ENCODE data around the gene SPCS3. TPM values are rescaled to one million over a fixed set of nuclear protein-coding genes. Genes with fewer than 3 reads are reported as not detected.
"Not testable (repeated sequence)": the region's sequence is repeated elsewhere in the genome, so short reads cannot be mapped to it uniquely, and the experiment has no call there.

SPCS3 gene
- total RNA-seq = 108 TPM

GRCh38 chr4:176319704-176320339 is at the start of gene SPCS3:
Gene SPCS3, plus strand, starts transcription at chr4:176319966. Its CDS starts 111 bp downstream, at chr4:176320077.
- DNase-seq (ENCODE audit: low spot score) (peak; percentile 98), ATAC-seq (peak; percentile 95)

GRCh38 chr4:176270669-176271068 is 49.1 kb upstream of the SPCS3 start:
- no peak for ATAC-seq

DNA sequence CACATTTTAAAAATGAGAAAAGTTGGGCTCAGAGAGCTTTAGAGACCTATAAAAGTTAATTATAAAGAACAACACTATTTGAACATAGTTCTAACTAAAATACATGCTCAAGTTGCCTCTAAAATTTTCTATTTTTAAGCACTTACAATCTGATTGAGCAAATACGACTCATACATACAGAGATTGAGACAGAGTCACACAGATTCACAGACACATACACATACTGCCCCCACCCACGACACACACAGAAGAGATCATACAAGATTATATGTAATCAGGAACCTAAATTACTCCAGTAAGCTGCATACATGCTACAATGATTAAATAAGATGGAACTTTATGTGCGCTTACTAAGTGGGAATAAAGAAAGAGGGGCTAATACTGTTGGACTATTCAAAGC is 48.0 kb upstream of the SPCS3 start:
- DNase-seq (ENCODE audit: low spot score) (no peak), ATAC-seq (no peak)

More at GRCh38 chr4:176270669-176271068, 49.1 kb upstream of the SPCS3 start:
- no peak for DNase-seq (ENCODE audit: low spot score)

DNA sequence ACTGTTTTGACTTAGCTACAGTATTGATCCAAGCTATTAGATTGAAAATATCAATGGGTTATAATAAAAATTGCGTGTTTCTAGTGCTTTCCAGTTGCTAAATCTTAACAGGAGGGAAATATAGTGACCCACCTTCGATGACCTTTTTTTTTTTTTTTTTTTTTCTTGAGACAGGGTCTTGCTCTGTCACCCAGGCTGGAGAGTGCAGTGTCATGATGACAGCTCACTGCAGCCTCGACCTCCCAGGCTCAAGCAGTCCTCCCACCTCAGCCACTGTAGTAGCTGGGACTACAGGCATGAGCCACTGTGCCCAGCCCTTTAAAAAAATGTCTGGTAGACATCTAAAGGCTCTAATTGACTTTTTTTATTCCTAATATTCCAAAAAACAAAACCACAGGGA is 47.0 kb upstream of the SPCS3 start:
- DNase-seq (ENCODE audit: low spot score) (no peak), ATAC-seq (no peak)

DNA sequence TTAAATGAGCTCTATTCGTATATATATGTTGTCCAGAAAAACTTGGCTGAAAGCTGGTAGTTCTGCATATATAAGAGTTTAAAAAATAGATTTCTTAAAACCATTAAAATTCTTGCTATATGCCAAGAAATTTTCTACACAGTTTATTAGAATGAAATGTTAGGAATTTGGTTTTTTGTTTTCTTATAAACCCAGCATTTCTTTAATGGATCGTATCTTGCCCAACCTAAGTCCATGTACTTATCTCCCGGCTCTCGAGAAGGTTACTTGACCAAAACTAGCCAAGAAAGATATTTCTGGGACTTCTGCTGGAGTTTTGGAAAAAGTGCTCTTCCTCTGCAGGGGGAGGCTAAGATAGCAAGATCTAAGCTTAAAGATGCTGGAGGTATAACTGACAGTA is 46.0 kb upstream of the SPCS3 start:
- no peak for ATAC-seq
- no peak for DNase-seq (ENCODE audit: low spot score)

DNA sequence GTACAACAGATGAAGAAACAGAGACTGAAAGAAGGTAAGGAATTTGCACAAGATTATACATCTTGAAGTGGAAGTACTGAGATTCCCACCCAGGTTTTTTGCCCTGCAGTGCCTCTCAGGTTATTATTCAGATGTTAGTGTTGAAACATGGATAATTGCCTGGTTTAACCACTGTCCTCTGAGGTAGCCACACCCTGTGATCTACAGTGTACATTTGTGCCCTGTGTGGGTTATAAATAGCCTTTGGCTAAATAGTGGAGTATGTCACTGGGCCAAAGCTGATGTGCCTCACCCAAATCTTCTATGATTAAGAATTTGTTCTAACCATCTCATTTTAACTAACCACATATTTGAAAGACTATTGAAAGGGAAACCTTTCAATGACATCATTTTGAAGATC is 45.3 kb upstream of the SPCS3 start:
- ATAC-seq = no peak
- DNase-seq (ENCODE audit: low spot score) = no peak

GRCh38 chr4:176276710-176277109 is 43.1 kb upstream of the SPCS3 start:
- ATAC-seq = no peak
- no peak for DNase-seq (ENCODE audit: low spot score)

- ATAC-seq (peak; percentile 99), DNase-seq (ENCODE audit: low spot score) (peak; percentile 49)
Measured at GRCh38 chr4:176277162-176277904, 42.4 kb upstream of the SPCS3 start.

DNA sequence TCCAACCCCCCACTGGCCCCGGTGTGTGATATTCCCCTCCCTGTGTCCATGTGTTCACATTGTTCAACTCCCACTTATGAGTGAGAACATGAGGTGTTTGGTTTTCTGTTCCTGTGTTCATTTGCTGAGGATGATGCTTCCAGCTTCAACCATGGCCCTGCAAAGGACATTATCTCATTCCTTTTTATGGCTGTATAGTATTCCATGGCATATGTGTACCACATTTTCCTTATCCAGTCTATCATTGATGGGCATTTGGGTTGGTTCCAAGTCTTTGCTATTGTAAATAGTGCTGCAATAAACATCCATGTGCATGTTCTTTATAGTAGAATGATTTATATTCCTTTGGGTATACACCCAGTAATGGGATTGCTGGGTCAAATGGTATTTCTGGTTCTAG is 40.2 kb upstream of the SPCS3 start:
- not testable (repeated sequence) for ATAC-seq; DNase-seq (ENCODE audit: low spot score)

DNA sequence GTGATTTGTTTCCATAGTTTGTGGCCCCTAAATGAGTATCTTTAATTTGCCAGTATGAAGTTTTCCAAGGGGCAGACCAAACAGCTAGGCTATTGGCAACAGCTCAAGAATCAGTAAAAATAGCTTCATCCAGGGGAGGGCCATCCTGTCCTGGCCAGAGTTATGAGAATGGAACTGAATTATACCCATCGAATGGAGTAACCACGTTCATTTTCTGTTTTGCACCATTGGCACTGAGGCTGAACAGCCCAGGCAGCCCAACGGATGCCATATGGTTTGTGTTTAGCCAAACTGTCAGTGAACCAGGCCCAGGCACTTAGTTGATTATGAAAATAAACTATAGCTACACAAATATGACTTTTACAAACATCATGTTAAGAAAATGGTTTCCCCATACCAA is 33.0 kb upstream of the SPCS3 start:
- DNase-seq (ENCODE audit: low spot score) (no peak), ATAC-seq (no peak)

DNA sequence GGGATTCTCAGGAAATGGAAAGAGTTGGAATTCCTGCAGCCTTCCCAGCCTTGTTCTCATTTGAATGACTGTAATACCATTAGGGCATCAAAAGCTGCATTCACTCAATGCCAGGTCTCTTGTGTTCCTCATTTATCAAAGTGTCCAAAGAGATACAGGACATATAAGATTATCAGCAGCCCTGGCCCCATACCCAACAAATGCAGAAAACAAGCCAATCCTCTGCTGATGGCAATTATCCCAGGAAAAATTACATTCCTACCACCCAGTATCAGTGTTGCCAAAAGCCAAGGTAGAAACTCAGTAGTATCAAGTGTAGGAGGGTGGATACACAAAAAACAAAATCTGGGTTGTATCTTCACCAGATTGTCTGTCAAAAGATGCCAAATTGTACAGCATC is 32.2 kb upstream of the SPCS3 start:
- DNase-seq (ENCODE audit: low spot score) (no peak), ATAC-seq (no peak)

GRCh38 chr4:176288020-176288419 is 31.7 kb upstream of the SPCS3 start:
- no peak for ATAC-seq

DNA sequence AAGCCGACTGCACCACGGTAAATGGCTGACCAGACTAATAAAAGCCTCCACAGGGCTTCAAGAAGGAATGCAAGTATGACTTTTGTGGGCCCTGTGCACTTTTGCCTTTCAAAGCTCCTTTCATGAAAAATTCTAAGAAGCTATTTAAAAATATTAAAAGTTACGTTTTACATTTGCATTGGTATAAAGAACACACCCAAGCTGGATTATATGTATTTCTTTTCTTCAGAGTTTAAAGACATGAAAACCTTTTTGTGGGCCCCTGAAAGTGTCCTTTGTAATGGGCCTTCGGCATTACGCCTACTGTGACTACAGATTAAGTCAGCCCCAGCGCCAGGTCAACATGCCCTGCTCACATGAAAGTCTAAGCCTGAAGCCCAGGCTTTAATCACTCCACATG is 30.2 kb upstream of the SPCS3 start:
- no peak for DNase-seq (ENCODE audit: low spot score)
- no peak for ATAC-seq

More at GRCh38 chr4:176288020-176288419, 31.7 kb upstream of the SPCS3 start:
- DNase-seq (ENCODE audit: low spot score) = no peak

- no peak for DNase-seq (ENCODE audit: low spot score)
Measured at GRCh38 chr4:176290520-176290919, 29.2 kb upstream of the SPCS3 start.

DNA sequence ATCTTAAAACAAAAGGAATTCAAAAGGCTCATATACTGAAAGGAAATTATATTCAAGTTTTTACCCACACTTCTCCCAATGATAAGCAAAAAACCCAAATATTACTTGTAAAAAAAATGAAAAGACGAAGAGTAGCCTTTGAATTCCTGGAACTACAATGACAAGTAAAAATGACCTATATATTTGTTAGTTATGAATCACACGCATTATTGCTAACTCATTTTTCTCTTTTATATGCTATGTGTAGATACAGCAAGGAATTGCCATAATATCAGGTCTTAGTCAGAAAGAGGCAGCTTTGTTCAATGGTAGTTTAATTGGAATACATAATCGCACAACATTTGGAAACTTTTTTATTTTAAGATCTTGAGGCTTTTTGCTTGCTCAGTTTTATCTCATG is 28.0 kb upstream of the SPCS3 start:
- DNase-seq (ENCODE audit: low spot score) (no peak), ATAC-seq (no peak)

More at GRCh38 chr4:176290520-176290919, 29.2 kb upstream of the SPCS3 start:
- ATAC-seq = no peak

GRCh38 chr4:176292920-176293319 is 26.8 kb upstream of the SPCS3 start:
- DNase-seq (ENCODE audit: low spot score) (no peak), ATAC-seq (no peak)

GRCh38 chr4:176293660-176294059 is 26.1 kb upstream of the SPCS3 start:
- ATAC-seq (no peak), DNase-seq (ENCODE audit: low spot score) (no peak)

GRCh38 chr4:176295907-176296306 is 23.9 kb upstream of the SPCS3 start:
- ATAC-seq; DNase-seq (ENCODE audit: low spot score): not testable (repeated sequence)

DNA sequence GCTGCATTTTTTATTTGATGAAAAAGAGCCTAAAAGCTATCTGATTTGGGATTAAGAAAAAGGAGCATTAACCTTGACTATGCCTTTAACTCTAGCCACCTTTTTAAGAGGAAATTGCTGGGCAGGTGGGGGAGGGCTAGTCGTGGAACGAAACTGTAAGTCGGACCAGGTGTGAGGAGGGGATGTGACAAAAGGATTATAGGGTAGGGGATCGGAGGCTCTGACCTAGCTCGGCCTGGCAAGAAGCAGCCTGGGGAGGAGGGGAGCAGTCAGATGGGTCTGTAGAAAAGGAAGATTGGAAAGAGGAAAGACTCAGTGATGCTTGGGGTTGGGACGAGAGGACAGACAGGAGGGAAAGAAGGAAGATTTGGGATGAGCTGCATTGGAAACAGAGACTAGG is 21.1 kb upstream of the SPCS3 start:
- ATAC-seq = no peak

DNA sequence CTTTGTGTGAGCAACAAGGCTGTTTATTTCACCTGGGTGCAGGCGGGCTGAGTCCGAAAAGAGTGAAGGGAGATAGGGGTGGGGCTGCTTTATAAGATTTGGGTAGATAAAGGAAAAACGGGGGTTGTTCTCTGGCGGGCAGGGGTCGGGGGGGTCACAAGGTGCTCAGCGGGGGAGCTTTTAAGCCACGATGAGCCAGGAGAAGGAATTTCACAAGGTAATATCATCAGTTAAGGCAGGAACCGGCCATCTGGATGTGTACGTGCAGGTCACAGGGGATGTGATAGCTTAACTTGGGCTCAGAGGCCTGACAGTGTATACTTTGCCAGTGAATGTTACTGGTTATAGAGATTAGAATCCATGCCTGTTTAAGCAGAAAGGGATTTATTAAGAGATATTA is 19.7 kb upstream of the SPCS3 start:
- DNase-seq (ENCODE audit: low spot score) (no peak), ATAC-seq (no peak)

More for the DNA sequence above, 21.1 kb upstream of the SPCS3 start:
- no peak for DNase-seq (ENCODE audit: low spot score)

DNA sequence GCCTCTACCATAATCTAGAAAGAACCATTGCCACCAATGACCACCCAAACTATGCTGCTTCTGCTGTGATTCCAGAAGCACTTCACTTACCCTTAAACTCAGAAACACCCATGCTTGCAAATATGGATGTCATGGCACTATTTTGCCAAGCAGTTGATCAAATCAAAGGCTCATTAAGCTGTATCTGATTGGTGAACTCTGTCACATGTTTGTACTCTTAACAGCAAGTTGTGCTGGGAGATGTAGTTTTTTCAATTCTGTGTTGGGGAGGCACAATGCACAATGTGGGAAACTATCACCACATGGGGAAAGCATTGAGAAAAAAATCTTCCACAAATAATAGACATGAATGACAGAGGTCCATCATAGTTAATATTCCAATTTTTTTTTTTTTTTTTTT is 19.2 kb upstream of the SPCS3 start:
- no peak for DNase-seq (ENCODE audit: low spot score)
- ATAC-seq = no peak
